Sigmoid colon (tissue), 4 donors: Measurements from ENCODE around the gene CCDC102A.

Source experiments
- EP300 ChIP-seq, 4 donors: sonication (generic); formaldehyde crosslinking; IDR thresholded peaks; one replicate each; pipeline ENCODE4 v1.6.1; 2017; ENCODE audit warnings: antibody characterized with exemption in 4 of 4
- POLR2A ChIP-seq, 2 donors: fragments of 450-650 bp; IDR thresholded peaks; one replicate each; pipeline ENCODE4 v1.6.1; 2016; ENCODE audit warnings: antibody characterized with exemption in 2 of 2, mild to moderate bottlenecking in 2 of 2, moderate library complexity in 2 of 2
- POLR2AphosphoS5 ChIP-seq, 4 donors: sonication (generic); formaldehyde crosslinking; IDR thresholded peaks; one replicate each; pipeline ENCODE4 v1.6.1; 2017; ENCODE audit warnings: antibody characterized with exemption in 4 of 4
- TF ChIP-seq, protein P1 (sequence below), 4 experiments: fragments of 450-650 bp in 3 of 4; fragments of 200-600 bp in 1 of 4; IDR thresholded peaks; one replicate each; pipeline ENCODE4 v1.5.1; 2016 to 2019; ENCODE audit warnings: antibody characterized with exemption in 4 of 4, mild to moderate bottlenecking in 3 of 4, moderate library complexity in 2 of 4

DNA sequence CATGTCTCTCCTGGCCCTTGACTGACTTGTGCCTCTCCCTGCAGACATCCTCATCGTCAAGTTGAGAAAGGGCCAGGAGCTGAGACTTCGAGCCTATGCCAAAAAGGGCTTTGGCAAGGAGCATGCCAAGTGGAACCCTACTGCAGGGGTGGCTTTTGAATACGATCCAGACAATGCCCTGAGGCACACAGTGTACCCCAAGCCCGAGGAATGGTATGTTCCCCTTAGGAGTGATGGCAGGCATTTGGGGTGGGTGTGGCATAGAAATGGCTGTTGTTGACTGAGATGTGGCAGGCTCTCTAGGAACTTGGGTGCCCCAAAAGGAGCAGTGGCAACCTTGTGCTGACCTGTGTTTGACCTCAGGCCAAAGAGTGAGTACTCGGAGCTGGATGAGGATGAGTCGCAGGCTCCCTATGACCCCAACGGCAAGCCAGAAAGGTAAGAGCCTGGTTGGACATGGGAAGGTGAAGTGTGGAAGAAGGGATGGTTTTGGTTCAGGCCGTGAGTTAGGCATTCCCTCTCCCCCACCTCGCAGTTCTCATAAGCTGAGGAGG, 66.4 kb downstream of the CCDC102A start:
- TF ChIP-seq, protein P1, sequence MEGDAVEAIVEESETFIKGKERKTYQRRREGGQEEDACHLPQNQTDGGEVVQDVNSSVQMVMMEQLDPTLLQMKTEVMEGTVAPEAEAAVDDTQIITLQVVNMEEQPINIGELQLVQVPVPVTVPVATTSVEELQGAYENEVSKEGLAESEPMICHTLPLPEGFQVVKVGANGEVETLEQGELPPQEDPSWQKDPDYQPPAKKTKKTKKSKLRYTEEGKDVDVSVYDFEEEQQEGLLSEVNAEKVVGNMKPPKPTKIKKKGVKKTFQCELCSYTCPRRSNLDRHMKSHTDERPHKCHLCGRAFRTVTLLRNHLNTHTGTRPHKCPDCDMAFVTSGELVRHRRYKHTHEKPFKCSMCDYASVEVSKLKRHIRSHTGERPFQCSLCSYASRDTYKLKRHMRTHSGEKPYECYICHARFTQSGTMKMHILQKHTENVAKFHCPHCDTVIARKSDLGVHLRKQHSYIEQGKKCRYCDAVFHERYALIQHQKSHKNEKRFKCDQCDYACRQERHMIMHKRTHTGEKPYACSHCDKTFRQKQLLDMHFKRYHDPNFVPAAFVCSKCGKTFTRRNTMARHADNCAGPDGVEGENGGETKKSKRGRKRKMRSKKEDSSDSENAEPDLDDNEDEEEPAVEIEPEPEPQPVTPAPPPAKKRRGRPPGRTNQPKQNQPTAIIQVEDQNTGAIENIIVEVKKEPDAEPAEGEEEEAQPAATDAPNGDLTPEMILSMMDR (IDR thresholded peaks at IDR 0.05), result no peak
- TF ChIP-seq EP300 (IDR thresholded peaks at IDR 0.05) (no peak), POLR2A (IDR thresholded peaks at IDR 0.05) (no peak), POLR2AphosphoS5 (IDR thresholded peaks at IDR 0.05) (no peak)
